Hepatocyte (in vitro differentiated cells): Measurements from ENCODE around the gene SEMA5B. TPM values are rescaled to one million over a fixed set of nuclear protein-coding genes. Genes with fewer than 3 reads are reported as not detected.

ENCODE experiments used
- DNase-seq: peaks from one replicate; pipeline ENCODE4 v3.0.0-alpha.2; 2016; ENCODE audit warnings: low spot score
- H2AFZ ChIP-seq: fragments of 200-600 bp; sonication (generic); 2 replicates; pipeline ENCODE4 v1.6.0; 2016; ENCODE audit warnings: antibody characterized with exemption, mild to moderate bottlenecking
- H3K27ac ChIP-seq: fragments of 200-600 bp; sonication (generic); 2 replicates; pipeline ENCODE4 v1.5.1; 2016; ENCODE audit warnings: mild to moderate bottlenecking
- H3K27me3 ChIP-seq: fragments of 200-600 bp; sonication (generic); 2 replicates; pipeline ENCODE4 v1.6.1; 2016
- H3K36me3 ChIP-seq: fragments of 200-600 bp; sonication (generic); replicated peaks from 2 replicates; pipeline ENCODE4 v1.5.1; 2016; ENCODE audit warnings: low read depth; ENCODE audit not compliant: insufficient read depth
- H3K4me1 ChIP-seq: fragments of 200-600 bp; sonication (generic); 2 replicates; pipeline ENCODE4 v1.5.1; 2016; ENCODE audit warnings: mild to moderate bottlenecking, moderate library complexity; ENCODE audit not compliant: insufficient read depth
- H3K4me2 ChIP-seq: fragments of 200-600 bp; sonication (generic); 2 replicates; pipeline ENCODE4 v1.6.0; 2016
- H3K4me3 ChIP-seq: fragments of 200-600 bp; sonication (generic); 2 replicates; pipeline ENCODE4 v1.5.1; 2016; ENCODE audit warnings: mild to moderate bottlenecking
- H3K79me2 ChIP-seq: fragments of 200-600 bp; sonication (generic); 2 replicates; pipeline ENCODE4 v1.6.0; 2017; ENCODE audit warnings: mild to moderate bottlenecking
- H3K9me2 ChIP-seq: fragments of 200-600 bp; sonication (generic); replicated peaks from 2 replicates; pipeline ENCODE4 v1.6.0; 2017; ENCODE audit warnings: mild to moderate bottlenecking; ENCODE audit not compliant: insufficient read depth
- H3K9me3 ChIP-seq: fragments of 200-600 bp; sonication (generic); 2 replicates; pipeline ENCODE4 v1.5.1; 2016; ENCODE audit warnings: low read depth, mild to moderate bottlenecking
- H4K20me1 ChIP-seq: fragments of 200-600 bp; sonication (generic); 2 replicates; pipeline ENCODE4 v1.6.0; 2016; ENCODE audit warnings: mild to moderate bottlenecking; ENCODE audit not compliant: insufficient read depth, poor library complexity, severe bottlenecking
- CTCF ChIP-seq: fragments of 200-600 bp; sonication (generic); IDR thresholded peaks from 2 replicates; pipeline ENCODE4 v1.5.1; 2016; ENCODE audit warnings: antibody characterized with exemption, mild to moderate bottlenecking; ENCODE audit not compliant: poor library complexity
- EZH2 ChIP-seq: fragments of 200-600 bp; sonication (generic); IDR thresholded peaks from 2 replicates; pipeline ENCODE4 v1.6.1; 2016; ENCODE audit warnings: antibody characterized with exemption, mild to moderate bottlenecking, borderline replicate concordance
- EZH2phosphoT487 ChIP-seq: fragments of 200-600 bp; sonication (generic); IDR thresholded peaks from one replicate; pipeline ENCODE4 v1.6.1; 2018; ENCODE audit warnings: antibody characterized with exemption, mild to moderate bottlenecking, low read depth, moderate library complexity; ENCODE audit not compliant: unreplicated experiment, severe bottlenecking
- WGBS: methylation state at CpG from one replicate; pipeline ENCODE4 v1.1.6; 2016; ENCODE audit warnings: low lambda C conversion rate; ENCODE audit errors: missing lambda C conversion rate; 5-methylcytosine and 5-hydroxymethylcytosine counted together
- polyA plus RNA-seq: library from polyadenylated mRNA; unstranded; fragments of >200 nt; fragmentation: Nextera tagmentation; extraction: Ambion mirVana; gene quantifications from 2 replicates; pipeline ENCODE4 v1.2.1, GENCODE V29; 2016
- total RNA-seq: library from RNA; depleted of rRNA; stranded (reverse); fragments of >200 nt; gene quantifications from 2 replicates; pipeline ENCODE4 v1.2.3, GENCODE V29; 2014

The SEMA5B gene
- total and polyA plus RNA-seq, 2 experiments from 2014 or later, result 1.4 to 4.2 TPM

- 86% methylated on average over 2 of the region's 2 CpGs for WGBS
- no peak for TF ChIP-seq CTCF
- TF ChIP-seq EZH2phosphoT487, result no peak
- TF ChIP-seq EZH2, result no peak
- no peak overlapping the region for H2AFZ ChIP-seq
- no peak overlapping the region for H3K4me2 ChIP-seq
- peaks cover 10% of the 10 kb centered on the region for H3K27me3 ChIP-seq
- no peaks in the 10 kb centered on the region for H3K9me3 ChIP-seq
- no peaks in the 10 kb centered on the region for H3K36me3 ChIP-seq
- no peak for DNase-seq
- no peaks in the 10 kb centered on the region for H3K9me2 ChIP-seq
- no peaks in the 10 kb centered on the region for H3K79me2 ChIP-seq
- H4K20me1 ChIP-seq, result no peaks in the 10 kb centered on the region
- H3K4me1 ChIP-seq, result no peaks in the 10 kb centered on the region
- no peak overlapping the region for H3K4me3 ChIP-seq
- no peak overlapping the region for H3K27ac ChIP-seq
Measured at GRCh38 chr3:122987231-122987630, 40.3 kb downstream of the SEMA5B start.

DNA sequence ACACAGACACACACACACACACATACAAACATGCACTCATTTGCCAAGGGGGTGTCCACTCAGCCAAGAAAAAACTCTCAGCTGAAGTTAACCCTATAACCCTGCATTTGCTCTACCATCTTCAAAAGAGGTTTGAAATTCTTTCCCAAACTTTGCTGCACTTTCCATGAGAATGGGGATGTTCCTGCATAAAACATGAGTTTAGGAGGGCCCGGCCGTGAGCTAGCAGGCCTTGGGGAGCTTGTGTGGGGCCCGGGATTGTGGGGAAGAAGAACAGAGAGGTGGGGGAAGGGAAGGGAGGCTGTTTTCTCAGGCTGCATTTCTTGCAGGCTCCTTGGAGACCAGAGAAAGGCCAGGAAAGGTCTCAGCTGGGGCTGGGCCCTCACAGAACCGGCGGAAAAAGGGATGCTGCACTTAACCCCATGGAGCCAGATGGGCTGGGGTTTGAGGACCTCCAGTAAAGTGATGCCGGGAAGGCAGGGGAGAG, 40.8 kb downstream of the SEMA5B start:
- Histone ChIP-seq H3K4me3 (no peak overlapping the region), H4K20me1 (no peaks in the 10 kb centered on the region), H3K4me1 (no peaks in the 10 kb centered on the region), H2AFZ (no peak overlapping the region), H3K36me3 (no peaks in the 10 kb centered on the region), H3K9me3 (no peaks in the 10 kb centered on the region), H3K27me3 (peaks cover 10% of the 10 kb centered on the region), H3K27ac (no peak overlapping the region), H3K9me2 (no peaks in the 10 kb centered on the region), H3K79me2 (no peaks in the 10 kb centered on the region), H3K4me2 (no peak overlapping the region)
- WGBS, result 55% methylated on average over 6 of the region's 6 CpGs
- TF ChIP-seq CTCF (no peak), EZH2phosphoT487 (no peak), EZH2 (no peak)
- DNase-seq, result no peak

- no peaks in the 10 kb centered on the region for H3K9me2 ChIP-seq
- H4K20me1 ChIP-seq, result no peaks in the 10 kb centered on the region
- no peak overlapping the region for H2AFZ ChIP-seq
- H3K36me3 ChIP-seq, result no peaks in the 10 kb centered on the region
- no peaks in the 10 kb centered on the region for H3K79me2 ChIP-seq
- TF ChIP-seq EZH2phosphoT487 (no peak), CTCF (no peak), EZH2 (no peak)
- H3K27ac ChIP-seq, result no peak overlapping the region
- no peaks in the 10 kb centered on the region for H3K9me3 ChIP-seq
- H3K4me3 ChIP-seq, result no peak overlapping the region
- DNase-seq, result no peak
- H3K4me2 ChIP-seq, result no peak overlapping the region
- no peaks in the 10 kb centered on the region for H3K4me1 ChIP-seq
- 67% methylated on average over 4 of the region's 4 CpGs for WGBS
- peaks cover 10% of the 10 kb centered on the region for H3K27me3 ChIP-seq
Measured at GRCh38 chr3:122985539-122985938, 42.0 kb downstream of the SEMA5B start.

DNA sequence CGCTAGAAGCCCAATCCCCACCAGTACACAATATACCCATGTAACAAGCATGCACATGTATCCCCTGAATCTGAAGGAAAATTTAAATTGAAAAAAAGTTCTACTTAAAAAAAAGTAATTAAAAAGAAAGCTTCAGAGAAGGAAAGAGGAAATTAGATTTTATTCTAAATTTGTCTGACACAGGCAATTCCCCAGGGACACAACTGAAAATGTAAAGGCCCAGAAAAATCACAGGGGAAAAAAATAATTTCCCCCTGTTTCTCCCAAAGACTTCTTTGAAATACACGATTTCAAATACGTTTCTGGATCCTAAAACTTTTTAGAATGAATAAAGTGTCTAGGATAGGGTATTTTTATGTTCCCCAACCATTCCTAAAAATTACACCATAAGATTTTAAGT, 42.9 kb downstream of the SEMA5B start:
- no peaks in the 10 kb centered on the region for H3K79me2 ChIP-seq
- H4K20me1 ChIP-seq, result no peaks in the 10 kb centered on the region
- no peak overlapping the region for H3K27ac ChIP-seq
- 97% methylated on average over 3 of the region's 3 CpGs for WGBS
- no peak for DNase-seq
- H2AFZ ChIP-seq, result no peak overlapping the region
- H3K27me3 ChIP-seq, result peaks cover 10% of the 10 kb centered on the region
- no peaks in the 10 kb centered on the region for H3K9me2 ChIP-seq
- no peaks in the 10 kb centered on the region for H3K36me3 ChIP-seq
- H3K4me1 ChIP-seq, result no peaks in the 10 kb centered on the region
- H3K9me3 ChIP-seq, result no peaks in the 10 kb centered on the region
- TF ChIP-seq EZH2, result no peak
- H3K4me2 ChIP-seq, result no peak overlapping the region
- H3K4me3 ChIP-seq, result no peak overlapping the region
